NB4 (cell line): ENCODE measurements around the gene B4GALT4.

ENCODE experiments used
- CTCF ChIP-seq: IDR thresholded peaks from one replicate; pipeline ENCODE4 v1.5.1; 2012; ENCODE audit warnings: low read depth, low read length
- POLR2A ChIP-seq: IDR thresholded peaks from 2 replicates; pipeline ENCODE4 v1.6.1; 2011; ENCODE audit warnings: mild to moderate bottlenecking; ENCODE audit not compliant: insufficient read length; ENCODE audit errors: extremely low read depth

GRCh38 chr3:119279584-119280243 is 39.0 kb upstream of the B4GALT4 start:
- TF ChIP-seq CTCF (no peak), POLR2A (no peak)
